ENCODE measurements around the gene KCNE4. TPM values are rescaled to one million over a fixed set of nuclear protein-coding genes. Genes with fewer than 3 reads are reported as not detected.

Gene KCNE4
- polyA plus RNA-seq, 2 donors: 0.24 to 0.64 TPM

DNA sequence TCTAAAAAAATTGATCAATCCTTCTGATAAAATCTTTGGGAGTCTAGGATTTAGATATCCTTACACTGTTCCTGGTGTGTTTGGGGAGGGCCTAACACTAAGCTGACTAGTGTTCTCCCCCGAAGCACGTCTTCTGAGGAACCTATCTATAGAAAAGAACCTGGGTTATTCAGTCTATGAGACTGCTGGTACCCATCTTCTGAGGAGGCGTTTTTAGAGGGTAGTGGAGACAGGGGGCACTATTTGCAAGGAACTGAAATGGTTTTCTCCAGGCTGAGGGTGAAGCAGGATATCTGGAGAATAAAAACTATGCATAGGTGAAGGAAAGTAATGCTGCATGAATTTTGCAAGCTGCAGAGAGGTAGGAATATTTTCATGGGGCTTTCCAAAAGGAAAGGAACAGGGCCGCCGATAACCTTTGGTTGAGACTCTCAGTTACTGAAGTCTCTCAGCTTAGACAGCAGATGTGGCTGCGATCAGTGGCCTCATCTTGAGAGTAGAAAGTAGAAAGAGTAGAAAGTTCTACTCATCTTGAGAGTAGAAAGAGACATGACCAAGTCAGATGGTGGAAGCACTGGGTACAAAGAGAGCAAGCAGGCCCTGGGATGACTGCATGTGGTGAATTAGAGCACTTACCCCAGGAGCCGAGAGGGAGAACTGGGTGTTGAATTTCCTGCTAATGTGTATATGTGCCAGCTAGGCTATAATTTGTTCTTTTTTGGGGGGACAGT, 31.8 kb upstream of the KCNE4 start:
- no peak overlapping the region for H3K27ac ChIP-seq (ENCODE audit: low read depth in 2 of 2, low read length in 1 of 2)
- 83 to 86% methylated on average over 7 of the region's 7 CpGs for WGBS, 2 donors
- no peaks in the 10 kb centered on the region for H3K36me3 ChIP-seq (ENCODE audit: control insufficient read depth in 2 of 2, insufficient read depth in 2 of 2, low read length in 1 of 2)
- no peaks in the 10 kb centered on the region for H3K4me1 ChIP-seq (ENCODE audit: control insufficient read depth in 2 of 2, insufficient read depth in 2 of 2, low read length in 1 of 2)
- H3K27me3 ChIP-seq (ENCODE audit: control insufficient read depth in 1 of 2, insufficient read depth in 2 of 2, low read length in 2 of 2): no peaks in the 10 kb centered on the region
- peaks cover 0 to 2% of the 10 kb centered on the region in 2 donors for H3K9me3 ChIP-seq (ENCODE audit: control insufficient read depth in 2 of 2, insufficient read depth in 1 of 2, low read depth in 1 of 2, low read length in 1 of 2)
- no peak overlapping the region for H3K4me3 ChIP-seq (ENCODE audit: low read depth in 1 of 2, low read length in 2 of 2)

DNA sequence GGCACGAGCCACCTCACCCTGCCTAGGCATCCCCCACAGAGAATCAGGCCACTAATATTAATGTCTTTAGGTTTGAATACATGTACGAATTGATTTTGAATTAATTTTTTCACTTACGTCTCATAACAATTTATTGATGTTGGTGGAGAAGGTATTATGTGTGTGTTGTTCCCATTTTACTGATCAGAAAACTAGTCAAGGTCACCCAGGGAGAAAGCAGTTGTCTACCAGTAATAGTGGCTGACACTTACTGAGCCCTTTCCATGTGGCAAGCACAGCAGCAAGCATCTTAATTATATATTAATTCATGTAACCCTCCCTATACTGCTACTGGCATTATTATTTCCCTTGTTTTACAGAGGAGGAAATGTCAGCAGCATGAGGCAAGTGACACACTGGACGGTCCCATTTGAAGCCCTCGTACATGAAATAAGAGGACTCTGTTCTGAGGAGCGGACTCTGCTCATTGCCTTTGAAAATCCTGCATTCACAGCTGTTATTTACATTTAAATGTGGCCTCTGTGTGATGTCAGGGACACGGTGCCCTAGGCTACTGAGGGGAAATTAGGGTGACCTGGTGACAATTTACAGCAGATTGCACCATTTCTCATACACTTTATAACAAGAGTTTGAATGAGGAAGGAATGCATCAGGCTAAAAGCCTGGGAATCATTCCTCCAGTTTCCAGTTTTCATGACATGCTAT, 30.9 kb upstream of the KCNE4 start:
- 80 to 82% methylated on average over 7 of the region's 7 CpGs for WGBS, 2 donors
- no peak overlapping the region for H3K4me3 ChIP-seq (ENCODE audit: low read depth in 1 of 2, low read length in 2 of 2)
- no peaks in the 10 kb centered on the region for H3K4me1 ChIP-seq (ENCODE audit: control insufficient read depth in 2 of 2, insufficient read depth in 2 of 2, low read length in 1 of 2)
- no peak overlapping the region for H3K27ac ChIP-seq (ENCODE audit: low read depth in 2 of 2, low read length in 1 of 2)
- H3K27me3 ChIP-seq (ENCODE audit: control insufficient read depth in 1 of 2, insufficient read depth in 2 of 2, low read length in 2 of 2): no peaks in the 10 kb centered on the region
- no peaks in the 10 kb centered on the region for H3K36me3 ChIP-seq (ENCODE audit: control insufficient read depth in 2 of 2, insufficient read depth in 2 of 2, low read length in 1 of 2)
- peaks cover 0 to 2% of the 10 kb centered on the region in 2 donors for H3K9me3 ChIP-seq (ENCODE audit: control insufficient read depth in 2 of 2, insufficient read depth in 1 of 2, low read depth in 1 of 2, low read length in 1 of 2)

- Histone ChIP-seq H3K27me3 (ENCODE audit: control insufficient read depth in 1 of 2, insufficient read depth in 2 of 2, low read length in 2 of 2) (no peaks in the 10 kb centered on the region), H3K4me3 (ENCODE audit: low read depth in 1 of 2, low read length in 2 of 2) (no peak overlapping the region), H3K4me1 (ENCODE audit: control insufficient read depth in 2 of 2, insufficient read depth in 2 of 2, low read length in 1 of 2) (no peaks in the 10 kb centered on the region), H3K36me3 (ENCODE audit: control insufficient read depth in 2 of 2, insufficient read depth in 2 of 2, low read length in 1 of 2) (no peaks in the 10 kb centered on the region), H3K9me3 (ENCODE audit: control insufficient read depth in 2 of 2, insufficient read depth in 1 of 2, low read depth in 1 of 2, low read length in 1 of 2) (no peaks in the 10 kb centered on the region), H3K27ac (ENCODE audit: low read depth in 2 of 2, low read length in 1 of 2) (no peak overlapping the region)
- WGBS, 2 donors: 45 to 53% methylated on average over 5 of the region's 5 CpGs
Measured at GRCh38 chr2:223026357-223027110, 25.5 kb upstream of the KCNE4 start.

DNA sequence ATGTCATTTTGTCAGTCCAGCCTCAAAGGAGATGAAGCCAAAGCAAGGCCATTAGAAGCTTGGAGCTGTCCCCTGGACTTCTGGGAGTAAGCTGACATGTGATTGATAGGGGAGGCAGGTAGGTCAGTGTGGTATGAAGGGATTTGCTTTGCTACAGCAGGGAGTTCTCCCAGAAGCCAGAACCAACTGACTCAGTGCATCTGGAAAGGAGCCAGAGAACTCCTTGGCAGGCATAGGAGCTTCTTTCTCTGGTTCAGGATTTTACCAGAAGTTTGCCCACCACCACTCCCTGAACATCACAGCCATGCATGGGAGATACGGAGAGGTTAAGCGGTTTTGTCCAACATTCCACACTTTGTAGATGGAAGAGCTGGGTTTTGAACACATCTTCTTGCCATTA, 24.5 kb upstream of the KCNE4 start:
- Histone ChIP-seq H3K36me3 (ENCODE audit: control insufficient read depth in 2 of 2, insufficient read depth in 2 of 2, low read length in 1 of 2) (no peaks in the 10 kb centered on the region), H3K27me3 (ENCODE audit: control insufficient read depth in 1 of 2, insufficient read depth in 2 of 2, low read length in 2 of 2) (no peaks in the 10 kb centered on the region), H3K4me1 (ENCODE audit: control insufficient read depth in 2 of 2, insufficient read depth in 2 of 2, low read length in 1 of 2) (no peaks in the 10 kb centered on the region), H3K4me3 (ENCODE audit: low read depth in 1 of 2, low read length in 2 of 2) (no peak overlapping the region), H3K27ac (ENCODE audit: low read depth in 2 of 2, low read length in 1 of 2) (no peak overlapping the region), H3K9me3 (ENCODE audit: control insufficient read depth in 2 of 2, insufficient read depth in 1 of 2, low read depth in 1 of 2, low read length in 1 of 2) (no peaks in the 10 kb centered on the region)
- WGBS, 2 donors: 93 to 95% methylated on average over 2 of the region's 2 CpGs

DNA sequence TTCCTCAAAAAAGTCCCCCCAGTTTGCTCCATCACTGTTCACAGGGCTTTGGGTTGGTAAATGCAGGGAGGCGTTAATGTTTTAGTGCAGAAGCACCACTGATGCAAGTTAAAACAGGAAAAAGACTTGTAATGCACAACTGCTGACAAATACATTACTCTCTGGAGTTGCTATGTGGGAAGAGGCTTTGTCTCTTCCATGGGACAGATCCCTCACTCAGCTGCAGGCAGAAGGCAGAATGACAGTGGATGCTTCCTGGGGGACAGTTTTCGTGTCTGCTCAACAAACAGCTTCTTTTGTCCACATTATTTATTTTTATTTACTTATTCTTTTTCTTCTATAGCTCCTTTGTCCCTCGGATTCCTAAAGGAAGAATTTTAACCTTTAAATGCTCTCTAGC, 22.7 kb upstream of the KCNE4 start:
- H3K36me3 ChIP-seq (ENCODE audit: control insufficient read depth in 2 of 2, insufficient read depth in 2 of 2, low read length in 1 of 2): no peaks in the 10 kb centered on the region
- 43 to 57% methylated on average over 3 of the region's 3 CpGs for WGBS, 2 donors
- H3K9me3 ChIP-seq (ENCODE audit: control insufficient read depth in 2 of 2, insufficient read depth in 1 of 2, low read depth in 1 of 2, low read length in 1 of 2): peaks cover 0 to 4% of the 10 kb centered on the region in 2 donors
- no peak overlapping the region for H3K4me3 ChIP-seq (ENCODE audit: low read depth in 1 of 2, low read length in 2 of 2)
- H3K27ac ChIP-seq (ENCODE audit: low read depth in 2 of 2, low read length in 1 of 2): no peak overlapping the region
- no peaks in the 10 kb centered on the region for H3K27me3 ChIP-seq (ENCODE audit: control insufficient read depth in 1 of 2, insufficient read depth in 2 of 2, low read length in 2 of 2)
- H3K4me1 ChIP-seq (ENCODE audit: control insufficient read depth in 2 of 2, insufficient read depth in 2 of 2, low read length in 1 of 2): no peaks in the 10 kb centered on the region

GRCh38 chr2:223032187-223033142, 19.5 kb upstream of the KCNE4 start:
- no peak overlapping the region for H3K4me3 ChIP-seq (ENCODE audit: low read depth in 1 of 2, low read length in 2 of 2)
- peaks cover 0 to 4% of the 10 kb centered on the region in 2 donors for H3K9me3 ChIP-seq (ENCODE audit: control insufficient read depth in 2 of 2, insufficient read depth in 1 of 2, low read depth in 1 of 2, low read length in 1 of 2)
- H3K36me3 ChIP-seq (ENCODE audit: control insufficient read depth in 2 of 2, insufficient read depth in 2 of 2, low read length in 1 of 2): no peaks in the 10 kb centered on the region
- H3K27ac ChIP-seq (ENCODE audit: low read depth in 2 of 2, low read length in 1 of 2): no peak overlapping the region
- WGBS, 2 donors: 86 to 87% methylated on average over 8 of the region's 8 CpGs
- no peaks in the 10 kb centered on the region for H3K4me1 ChIP-seq (ENCODE audit: control insufficient read depth in 2 of 2, insufficient read depth in 2 of 2, low read length in 1 of 2)
- H3K27me3 ChIP-seq (ENCODE audit: control insufficient read depth in 1 of 2, insufficient read depth in 2 of 2, low read length in 2 of 2): no peaks in the 10 kb centered on the region

GRCh38 chr2:223034221-223034975, 17.6 kb upstream of the KCNE4 start:
- Histone ChIP-seq H3K4me1 (ENCODE audit: control insufficient read depth in 2 of 2, insufficient read depth in 2 of 2, low read length in 1 of 2) (no peaks in the 10 kb centered on the region), H3K27ac (ENCODE audit: low read depth in 2 of 2, low read length in 1 of 2) (no peak overlapping the region), H3K27me3 (ENCODE audit: control insufficient read depth in 1 of 2, insufficient read depth in 2 of 2, low read length in 2 of 2) (no peaks in the 10 kb centered on the region), H3K4me3 (ENCODE audit: low read depth in 1 of 2, low read length in 2 of 2) (no peak overlapping the region), H3K36me3 (ENCODE audit: control insufficient read depth in 2 of 2, insufficient read depth in 2 of 2, low read length in 1 of 2) (no peaks in the 10 kb centered on the region), H3K9me3 (ENCODE audit: control insufficient read depth in 2 of 2, insufficient read depth in 1 of 2, low read depth in 1 of 2, low read length in 1 of 2) (peaks cover 0 to 4% of the 10 kb centered on the region in 2 donors)

DNA sequence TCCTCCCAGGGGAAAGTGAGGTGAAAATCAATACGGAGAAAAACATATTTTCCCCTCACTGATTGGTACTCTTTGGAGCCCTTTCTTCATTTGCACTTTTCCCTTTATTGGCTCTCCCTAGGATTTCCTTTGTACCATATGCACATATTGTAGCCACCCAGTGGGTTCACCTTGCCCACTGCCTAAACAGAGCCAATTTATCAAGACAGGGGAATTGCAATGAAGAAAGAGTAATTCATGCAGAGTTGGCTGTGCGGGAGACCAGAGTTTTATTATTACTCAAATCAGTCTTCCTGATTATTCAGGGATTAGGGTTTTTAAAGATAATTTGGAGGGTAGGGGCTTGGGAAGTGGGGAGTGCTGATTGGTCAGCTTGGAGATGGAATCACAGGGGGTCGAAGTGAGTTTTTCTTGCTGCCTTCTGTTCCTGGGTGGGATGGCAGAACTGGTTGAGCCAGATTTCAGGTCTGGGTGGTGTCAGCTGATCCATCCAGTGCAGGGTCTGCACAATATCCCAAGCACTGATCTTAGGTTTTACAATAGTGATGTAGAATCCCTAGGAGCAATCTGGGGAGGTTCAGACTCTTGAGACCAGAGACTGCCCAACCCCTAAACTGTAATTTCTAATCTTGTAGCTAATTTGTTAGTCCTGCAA, 15.1 kb upstream of the KCNE4 start:
- 66% methylated on average over 3 of the region's 3 CpGs for WGBS, 2 donors
- Histone ChIP-seq H3K27ac (ENCODE audit: low read depth in 2 of 2, low read length in 1 of 2) (no peak overlapping the region), H3K27me3 (ENCODE audit: control insufficient read depth in 1 of 2, insufficient read depth in 2 of 2, low read length in 2 of 2) (no peaks in the 10 kb centered on the region), H3K9me3 (ENCODE audit: control insufficient read depth in 2 of 2, insufficient read depth in 1 of 2, low read depth in 1 of 2, low read length in 1 of 2) (peaks cover 0 to 4% of the 10 kb centered on the region in 2 donors), H3K36me3 (ENCODE audit: control insufficient read depth in 2 of 2, insufficient read depth in 2 of 2, low read length in 1 of 2) (no peaks in the 10 kb centered on the region), H3K4me1 (ENCODE audit: control insufficient read depth in 2 of 2, insufficient read depth in 2 of 2, low read length in 1 of 2) (no peaks in the 10 kb centered on the region), H3K4me3 (ENCODE audit: low read depth in 1 of 2, low read length in 2 of 2) (no peak overlapping the region)

All from esophagus (tissue), 2 donors.